HepG2 (cell line): ENCODE results near the gene TMEM198. TPM values are rescaled to one million over a fixed set of nuclear protein-coding genes. Genes with fewer than 3 reads are reported as not detected.

Experiments
- ATAC-seq: fragments of 200-7000 bp; cut with Tn5 transposase; 3 replicates; pipeline ENCODE4 v1.9.1; 2020; ENCODE audit warnings: mild to moderate bottlenecking, moderate library complexity
- BruUV-seq: library from RNA; stranded (reverse); fragments of 400-500 nt; replicated peaks from 2 replicates; lab custom pipeline; 2021; lab: Mats Ljungman, UMichigan
- CTCF ChIA-PET: fragments of 300-600 bp; formaldehyde crosslinking; extraction: SDS; loops from one replicate; lab custom pipeline; 2021; ENCODE audit warnings: low total read pairs, inconsistent platforms, low intra/inter-chr PET ratio; lab: Yijun Ruan, JAX
- POLR2A ChIA-PET: fragments of 350-600 bp; sonication (Branson Sonifier 250); formaldehyde crosslinking; loops from one replicate; lab custom pipeline; 2020; ENCODE audit warnings: antibody characterized with exemption, inconsistent platforms; lab: Yijun Ruan, JAX
- DNase-seq: peaks from one replicate; pipeline ENCODE4 v3.0.0-alpha.2; 2015; ENCODE audit warnings: low spot score
- FAIRE-seq: peaks from 3 replicates; lab custom pipeline; 2011; peaks lifted over from hg19 to GRCh38; lab: Jason Lieb, UNC
- H2AFZ ChIP-seq: one replicate; pipeline ENCODE4 v1.6.1; 2011; ENCODE audit warnings: low read length, inconsistent platforms
- H3K27ac ChIP-seq: fragments of 300-600 bp; 3 replicates; pipeline ENCODE4 v1.8.0; 2011; ENCODE audit warnings: mixed run types, mild to moderate bottlenecking, mixed read lengths, low read length, inconsistent platforms; ENCODE audit not compliant: insufficient read depth; ENCODE audit errors: extremely low read length
- H3K27me3 ChIP-seq, 2 experiments: fragments of 200-600 bp in 1 of 2; 2 replicates in 1 of 2; 3 replicates in 1 of 2; pipeline versions ENCODE4 v1.6.0 to v1.8.0; 2011; ENCODE audit warnings: low read length in 2 of 2, mild to moderate bottlenecking in 2 of 2, moderate library complexity in 2 of 2, inconsistent platforms in 1 of 2; ENCODE audit not compliant: insufficient read depth in 2 of 2, control insufficient read depth in 1 of 2
- H3K36me3 ChIP-seq, 2 experiments: fragments of 200-600 bp in 1 of 2; replicated peaks in 1 of 2; 2 replicates in 1 of 2; 3 replicates in 1 of 2; pipeline versions ENCODE4 v1.5.1 to v1.8.0; 2011; ENCODE audit warnings: low read length in 2 of 2, inconsistent platforms in 1 of 2; ENCODE audit not compliant: insufficient read depth in 2 of 2, control insufficient read depth in 1 of 2
- H3K4me1 ChIP-seq: 2 replicates; pipeline ENCODE4 v1.5.1; 2012; ENCODE audit warnings: low read length, inconsistent platforms; ENCODE audit not compliant: insufficient read depth
- H3K4me2 ChIP-seq: 2 replicates; pipeline ENCODE4 v1.6.0; 2011; ENCODE audit warnings: low read depth, low read length, inconsistent platforms
- H3K4me3 ChIP-seq, 3 experiments: fragments of 200-600 bp in 1 of 3; sonication (generic), shearing (Covaris generic) in 1 of 3; replicated peaks in 1 of 3; 2 replicates each; pipeline ENCODE4 v1.5.1; 2011 to 2016; ENCODE audit warnings: low read length in 3 of 3, inconsistent platforms in 2 of 3, low read depth in 2 of 3, mild to moderate bottlenecking in 2 of 3, control low read depth in 1 of 3, mixed read lengths in 1 of 3; ENCODE audit not compliant: insufficient read depth in 1 of 3
- H3K79me2 ChIP-seq: one replicate; pipeline ENCODE4 v1.6.1; 2011; ENCODE audit warnings: low read length, inconsistent platforms; ENCODE audit not compliant: insufficient read depth
- H3K9ac ChIP-seq: 2 replicates; pipeline ENCODE4 v1.6.0; 2011; ENCODE audit warnings: mild to moderate bottlenecking, low read depth, low read length, inconsistent platforms; ENCODE audit not compliant: insufficient read depth
- H3K9me3 ChIP-seq: 2 replicates; pipeline ENCODE4 v1.5.1; 2012; ENCODE audit warnings: mild to moderate bottlenecking, low read length
- H4K20me1 ChIP-seq: 2 replicates; pipeline ENCODE4 v1.6.0; 2011; ENCODE audit warnings: inconsistent platforms, mild to moderate bottlenecking, low read length, moderate library complexity; ENCODE audit not compliant: insufficient read depth
- ASH2L ChIP-seq: fragments of 300-600, 200-600 bp; sonication (generic); IDR thresholded peaks from 2 replicates; pipeline ENCODE4 v1.7.0; 2017; ENCODE audit warnings: low read depth, mild to moderate bottlenecking, moderate library complexity, mixed read lengths, low read length; ENCODE audit not compliant: insufficient read length
- ELF3 ChIP-seq: IDR thresholded peaks from 2 replicates; pipeline ENCODE4 v1.6.1; 2016; ENCODE audit warnings: missing genetic modification reagents, missing compliant biosample characterization
- NCOA2 ChIP-seq: sonication (generic); formaldehyde crosslinking; IDR thresholded peaks from 2 replicates; pipeline ENCODE4 v1.8.0; 2022; ENCODE audit warnings: inconsistent platforms
- POLR2A ChIP-seq, 2 experiments: IDR thresholded peaks; 2 replicates each; pipeline ENCODE4 v1.6.1; 2011; ENCODE audit warnings: low read depth in 2 of 2, low read length in 2 of 2, mild to moderate bottlenecking in 1 of 2, moderate library complexity in 1 of 2; ENCODE audit not compliant: insufficient read depth in 1 of 2
- SAP130 ChIP-seq: IDR thresholded peaks from 2 replicates; pipeline ENCODE4 v1.6.1; 2016; ENCODE audit warnings: low read depth
- SNAPC2 ChIP-seq: sonication (generic); formaldehyde crosslinking; IDR thresholded peaks from 2 replicates; pipeline ENCODE4 v1.8.1; 2022; ENCODE audit warnings: mild to moderate bottlenecking, missing genetic modification reagents
- SP5 ChIP-seq: IDR thresholded peaks from 2 replicates; pipeline ENCODE4 v1.6.1; 2016; ENCODE audit warnings: low read depth, borderline replicate concordance
- TARDBP ChIP-seq: sonication (generic); formaldehyde crosslinking; IDR thresholded peaks from 2 replicates; pipeline ENCODE4 v1.8.0; 2022; ENCODE audit warnings: mild to moderate bottlenecking, missing genetic modification reagents
- ZFX ChIP-seq: sonication (generic); formaldehyde crosslinking; IDR thresholded peaks from 2 replicates; pipeline ENCODE4 v1.4.0; 2020; ENCODE audit warnings: mild to moderate bottlenecking, low read depth, missing genetic modification reagents, moderate library complexity
- WGBS: methylation state at CpG from one replicate; pipeline ENCODE4 v1.1.6; 2017; ENCODE audit warnings: low lambda C conversion rate; 5-methylcytosine and 5-hydroxymethylcytosine counted together
- in situ Hi-C: cut with HindIII; loops from 2 replicates; pipeline ENCODE4 v1.10.0; 2017; ENCODE audit warnings: low pct_unique_long_range_greater_than_20kb; ENCODE audit not compliant: extremely low pct_ligation_motif_present
- intact Hi-C: fragments of 100-400 bp; cut with micrococcal nuclease; formaldehyde crosslinking; loops from one replicate; pipeline ENCODE4 v1.10.0; 2022; ENCODE audit not compliant: unreplicated experiment
- polyA plus RNA-seq, 8 experiments: library from polyadenylated mRNA; depleted of rRNA in 3 of 8; stranded (reverse) in 7 of 8; unstranded in 1 of 8; fragments of >200 nt; fragmentation: Illumina TruSeq in 4 of 8; extraction: Trizol in 4 of 8; gene quantifications; 2 replicates each; pipeline versions ENCODE4 v1.2.1 to v1.2.3, GENCODE V29; 2011 to 2016; ENCODE audit warnings: low read depth in 4 of 8, missing spikeins in 1 of 8, mixed read lengths in 1 of 8; ENCODE audit not compliant: insufficient read depth in 1 of 8
- total RNA-seq, 5 experiments: library from RNA; depleted of rRNA; stranded (reverse); fragments of >200 nt; fragmentation: Illumina TruSeq; extraction: Trizol; gene quantifications; 2 replicates each; pipeline ENCODE4 v1.2.3, GENCODE V29; 2016; ENCODE audit warnings: low read depth in 1 of 5
- TF ChIP-seq, protein P1 (sequence below), 2 experiments: sonication (generic) in 1 of 2; formaldehyde crosslinking in 1 of 2; IDR thresholded peaks; 2 replicates each; pipeline versions ENCODE4 v1.4.0 to v1.6.1; 2018 to 2020; ENCODE audit warnings: missing genetic modification reagents in 2 of 2, borderline replicate concordance in 1 of 2, low read depth in 1 of 2, mild to moderate bottlenecking in 1 of 2, missing biosample characterization in 1 of 2
- TF ChIP-seq, protein P2 (sequence below): sonication (generic); formaldehyde crosslinking; conservative IDR thresholded peaks from 2 replicates; pipeline ENCODE4 v1.4.0; 2020; ENCODE audit warnings: mild to moderate bottlenecking, missing genetic modification reagents, moderate library complexity
- TF ChIP-seq, protein P3 (sequence below): sonication (generic); formaldehyde crosslinking; IDR thresholded peaks from 2 replicates; pipeline ENCODE4 v1.5.1; 2020; ENCODE audit warnings: missing genetic modification reagents, mild to moderate bottlenecking, borderline replicate concordance
- TF ChIP-seq, protein P4 (sequence below): sonication (generic); formaldehyde crosslinking; IDR thresholded peaks from 2 replicates; pipeline ENCODE4 v1.4.0; 2020; ENCODE audit warnings: missing genetic modification reagents

Gene TMEM198
- total and polyA plus RNA-seq, 2 of the 13 experiments (the other 11 are each of a cell fraction or from before 2014, with no cell fraction given): 17.3 to 23.5 TPM

DNA sequence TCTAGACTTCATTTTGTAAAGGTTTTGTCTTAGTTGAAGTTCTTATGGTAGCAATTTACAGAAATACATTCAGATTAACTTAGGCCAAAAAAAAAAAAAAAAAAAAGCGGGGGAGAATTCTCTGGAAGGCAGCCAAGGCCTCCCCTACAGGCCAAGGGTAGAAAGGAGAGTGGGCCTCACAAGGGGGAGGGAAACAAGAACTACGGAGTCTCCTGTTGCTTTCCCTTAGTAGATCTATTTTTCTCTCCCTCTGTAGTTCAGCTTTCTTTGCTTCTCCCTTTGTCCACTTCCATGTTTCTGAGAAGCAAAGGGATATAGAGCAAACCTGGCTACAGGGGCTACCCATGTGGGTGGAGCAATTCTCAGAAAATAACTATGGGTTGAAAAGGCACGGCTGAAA, 51.4 kb downstream of the TMEM198 start:
- no TSS peak for BruUV-seq
- no peak for ATAC-seq
- Histone ChIP-seq H3K4me2 (peak overlapping the region; percentile 74), H3K9ac (peak overlapping the region; percentile 47), H3K4me3 (peak overlapping the region in 2 of 3 experiments; percentile 21 to 22; a peak in 2 of 6 replicates), H3K36me3 (no peaks in the 10 kb centered on the region), H2AFZ (no peak overlapping the region), H3K79me2 (peaks cover 6% of the 10 kb centered on the region), H3K4me1 (peaks cover 73% of the 10 kb centered on the region), H3K27ac (peak overlapping the region; percentile 95), H3K9me3 (no peaks in the 10 kb centered on the region), H3K27me3 (no peaks in the 10 kb centered on the region; a peak in 1 of 5 replicates), H4K20me1 (no peaks in the 10 kb centered on the region)
- FAIRE-seq: no peak
- intact Hi-C loops (loop anchor here (5.0 kb wide), 3 partner anchors 33 to 208 kb away; partner anchors contain the start of genes DNPEP and GMPPA), in situ Hi-C loops (loop anchor here (5.0 kb wide), 1 partner anchor 33 kb away; no protein-coding TSS in a partner anchor)
- WGBS: 32% methylated on average over 3 of the region's 3 CpGs
- ChIA-PET POLR2A (interaction anchor here (3.2 to 7.6 kb wide), 3 partner anchors 19 to 34 kb away, joined by 31 to 150 read pairs (median 82); partner anchors contain the start of genes INHA and OBSL1), CTCF (interaction anchor here (0.8 to 1.1 kb wide), 2 partner anchors 47 to 54 kb away, joined by 3 to 4 read pairs; no protein-coding TSS in a partner anchor)
- peak; percentile 43 for DNase-seq
- TF ChIP-seq NCOA2 (CRISPR knock-in tag) (no peak), TARDBP (peak; percentile 34; the same call in 1 of the 2 replicates), POLR2A (IDR thresholded peaks at IDR 0.05; ENCODE audit: insufficient read depth in 1 of 2, low read depth in 2 of 2, low read length in 2 of 2) (no peak), ASH2L (peak; percentile 14), SNAPC2 (0 out of 2 replicates have a peak, but pooled peaks have one; percentile 49), ELF3 (peak; percentile 16; the same call in 1 of the 2 replicates), SAP130 (CRISPR knock-in tag) (peak; percentile 20; the same call in 1 of the 2 replicates), SP5 (CRISPR knock-in tag) (peak; percentile 40; the same call in 1 of the 2 replicates), ZFX (peak; percentile 33; the same call in 1 of the 2 replicates)
- TF ChIP-seq, protein P1, sequence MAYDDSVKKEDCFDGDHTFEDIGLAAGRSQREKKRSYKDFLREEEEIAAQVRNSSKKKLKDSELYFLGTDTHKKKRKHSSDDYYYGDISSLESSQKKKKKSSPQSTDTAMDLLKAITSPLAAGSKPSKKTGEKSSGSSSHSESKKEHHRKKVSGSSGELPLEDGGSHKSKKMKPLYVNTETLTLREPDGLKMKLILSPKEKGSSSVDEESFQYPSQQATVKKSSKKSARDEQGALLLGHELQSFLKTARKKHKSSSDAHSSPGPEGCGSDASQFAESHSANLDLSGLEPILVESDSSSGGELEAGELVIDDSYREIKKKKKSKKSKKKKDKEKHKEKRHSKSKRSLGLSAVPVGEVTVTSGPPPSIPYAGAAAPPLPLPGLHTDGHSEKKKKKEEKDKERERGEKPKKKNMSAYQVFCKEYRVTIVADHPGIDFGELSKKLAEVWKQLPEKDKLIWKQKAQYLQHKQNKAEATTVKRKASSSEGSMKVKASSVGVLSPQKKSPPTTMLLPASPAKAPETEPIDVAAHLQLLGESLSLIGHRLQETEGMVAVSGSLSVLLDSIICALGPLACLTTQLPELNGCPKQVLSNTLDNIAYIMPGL (CRISPR knock-in tag; IDR thresholded peaks at IDR 0.05; ENCODE audit: borderline replicate concordance in 1 of 2, low read depth in 1 of 2): peak in 1 of 2 experiments; percentile 10; a peak in 1 of 4 replicates
- TF ChIP-seq, protein P2, sequence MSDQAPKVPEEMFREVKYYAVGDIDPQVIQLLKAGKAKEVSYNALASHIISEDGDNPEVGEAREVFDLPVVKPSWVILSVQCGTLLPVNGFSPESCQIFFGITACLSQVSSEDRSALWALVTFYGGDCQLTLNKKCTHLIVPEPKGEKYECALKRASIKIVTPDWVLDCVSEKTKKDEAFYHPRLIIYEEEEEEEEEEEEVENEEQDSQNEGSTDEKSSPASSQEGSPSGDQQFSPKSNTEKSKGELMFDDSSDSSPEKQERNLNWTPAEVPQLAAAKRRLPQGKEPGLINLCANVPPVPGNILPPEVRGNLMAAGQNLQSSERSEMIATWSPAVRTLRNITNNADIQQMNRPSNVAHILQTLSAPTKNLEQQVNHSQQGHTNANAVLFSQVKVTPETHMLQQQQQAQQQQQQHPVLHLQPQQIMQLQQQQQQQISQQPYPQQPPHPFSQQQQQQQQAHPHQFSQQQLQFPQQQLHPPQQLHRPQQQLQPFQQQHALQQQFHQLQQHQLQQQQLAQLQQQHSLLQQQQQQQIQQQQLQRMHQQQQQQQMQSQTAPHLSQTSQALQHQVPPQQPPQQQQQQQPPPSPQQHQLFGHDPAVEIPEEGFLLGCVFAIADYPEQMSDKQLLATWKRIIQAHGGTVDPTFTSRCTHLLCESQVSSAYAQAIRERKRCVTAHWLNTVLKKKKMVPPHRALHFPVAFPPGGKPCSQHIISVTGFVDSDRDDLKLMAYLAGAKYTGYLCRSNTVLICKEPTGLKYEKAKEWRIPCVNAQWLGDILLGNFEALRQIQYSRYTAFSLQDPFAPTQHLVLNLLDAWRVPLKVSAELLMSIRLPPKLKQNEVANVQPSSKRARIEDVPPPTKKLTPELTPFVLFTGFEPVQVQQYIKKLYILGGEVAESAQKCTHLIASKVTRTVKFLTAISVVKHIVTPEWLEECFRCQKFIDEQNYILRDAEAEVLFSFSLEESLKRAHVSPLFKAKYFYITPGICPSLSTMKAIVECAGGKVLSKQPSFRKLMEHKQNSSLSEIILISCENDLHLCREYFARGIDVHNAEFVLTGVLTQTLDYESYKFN: peak; percentile 43; the same call in 1 of the 2 replicates
- TF ChIP-seq, protein P3, sequence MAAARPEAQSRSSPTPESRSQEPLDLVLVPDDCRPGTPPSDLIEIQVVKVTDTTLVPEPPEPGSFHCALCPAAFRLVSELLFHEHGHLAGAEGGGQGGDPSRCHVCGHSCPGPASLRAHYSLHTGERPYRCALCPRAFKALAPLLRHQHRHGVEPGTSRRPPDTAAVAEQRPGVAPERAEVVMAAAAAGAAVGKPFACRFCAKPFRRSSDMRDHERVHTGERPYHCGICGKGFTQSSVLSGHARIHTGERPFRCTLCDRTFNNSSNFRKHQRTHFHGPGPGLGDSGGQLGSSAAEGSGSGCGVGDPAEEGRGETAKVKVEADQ (CRISPR knock-in tag): 0 out of 2 replicates have a peak, but pooled peaks have one; percentile 22
- TF ChIP-seq, protein P4, sequence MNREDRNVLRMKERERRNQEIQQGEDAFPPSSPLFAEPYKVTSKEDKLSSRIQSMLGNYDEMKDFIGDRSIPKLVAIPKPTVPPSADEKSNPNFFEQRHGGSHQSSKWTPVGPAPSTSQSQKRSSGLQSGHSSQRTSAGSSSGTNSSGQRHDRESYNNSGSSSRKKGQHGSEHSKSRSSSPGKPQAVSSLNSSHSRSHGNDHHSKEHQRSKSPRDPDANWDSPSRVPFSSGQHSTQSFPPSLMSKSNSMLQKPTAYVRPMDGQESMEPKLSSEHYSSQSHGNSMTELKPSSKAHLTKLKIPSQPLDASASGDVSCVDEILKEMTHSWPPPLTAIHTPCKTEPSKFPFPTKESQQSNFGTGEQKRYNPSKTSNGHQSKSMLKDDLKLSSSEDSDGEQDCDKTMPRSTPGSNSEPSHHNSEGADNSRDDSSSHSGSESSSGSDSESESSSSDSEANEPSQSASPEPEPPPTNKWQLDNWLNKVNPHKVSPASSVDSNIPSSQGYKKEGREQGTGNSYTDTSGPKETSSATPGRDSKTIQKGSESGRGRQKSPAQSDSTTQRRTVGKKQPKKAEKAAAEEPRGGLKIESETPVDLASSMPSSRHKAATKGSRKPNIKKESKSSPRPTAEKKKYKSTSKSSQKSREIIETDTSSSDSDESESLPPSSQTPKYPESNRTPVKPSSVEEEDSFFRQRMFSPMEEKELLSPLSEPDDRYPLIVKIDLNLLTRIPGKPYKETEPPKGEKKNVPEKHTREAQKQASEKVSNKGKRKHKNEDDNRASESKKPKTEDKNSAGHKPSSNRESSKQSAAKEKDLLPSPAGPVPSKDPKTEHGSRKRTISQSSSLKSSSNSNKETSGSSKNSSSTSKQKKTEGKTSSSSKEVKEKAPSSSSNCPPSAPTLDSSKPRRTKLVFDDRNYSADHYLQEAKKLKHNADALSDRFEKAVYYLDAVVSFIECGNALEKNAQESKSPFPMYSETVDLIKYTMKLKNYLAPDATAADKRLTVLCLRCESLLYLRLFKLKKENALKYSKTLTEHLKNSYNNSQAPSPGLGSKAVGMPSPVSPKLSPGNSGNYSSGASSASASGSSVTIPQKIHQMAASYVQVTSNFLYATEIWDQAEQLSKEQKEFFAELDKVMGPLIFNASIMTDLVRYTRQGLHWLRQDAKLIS (CRISPR knock-in tag): no peak
